ENCODE measurements around the gene ZNF335. TPM values are rescaled to one million over a fixed set of nuclear protein-coding genes. Genes with fewer than 3 reads are reported as not detected.

Gene ZNF335
- total and polyA plus RNA-seq, 2 of the 8 experiments (the other 6 are each of a cell fraction or from before 2014, with no cell fraction given), result 12.4 to 14.6 TPM

GRCh38 chr20:45965169-45966002 is 6.6 kb downstream of the ZNF335 start:
- no peaks in the 10 kb centered on the region for H3K23me2 ChIP-seq (ENCODE audit: low read depth, low read length)
- CTCF ChIA-PET (ENCODE audit: partially characterized antibody), result interaction anchor here (0.6 to 9.7 kb wide), 8 partner anchors 9 to 1777 kb away, joined by 3 to 82 read pairs (median 4); no protein-coding TSS in a partner anchor
- DNase-seq (ENCODE audit: low read depth in 1 of 2, low spot score in 2 of 2), result no peak
- no peak for TF ChIP-seq SP4 (IDR thresholded peaks at IDR 0.05; ENCODE audit: low read length)
- TF ChIP-seq KDM1A (IDR thresholded peaks at IDR 0.05; ENCODE audit: borderline replicate concordance, low read length), result no peak
- TF ChIP-seq PHF8 (conservative IDR thresholded peaks at IDR 0.05; ENCODE audit: low read depth, low read length), result no peak
- TF ChIP-seq E2F6 (IDR thresholded peaks at IDR 0.05), result no peak
- TF ChIP-seq GTF2F1 (IDR thresholded peaks at IDR 0.05; ENCODE audit: borderline replicate concordance, low read depth, low read length), result no peak
- no peak for TF ChIP-seq CHD2 (IDR thresholded peaks at IDR 0.05; ENCODE audit: low read length)
- TF ChIP-seq BACH1 (IDR thresholded peaks at IDR 0.05; ENCODE audit: low read length), result no peak
- no peak for TF ChIP-seq TBP (IDR thresholded peaks at IDR 0.05; ENCODE audit: low read depth, low read length)
- no peak for TF ChIP-seq GABPA (IDR thresholded peaks at IDR 0.05; ENCODE audit: borderline replicate concordance, insufficient read depth, low read length)
- TF ChIP-seq CREB1 (IDR thresholded peaks at IDR 0.05), result no peak
- no peak for TF ChIP-seq JUND (IDR thresholded peaks at IDR 0.05; ENCODE audit: low read length)
- no peak for TF ChIP-seq HDAC2 (IDR thresholded peaks at IDR 0.05; ENCODE audit: borderline replicate concordance in 1 of 2, low read depth in 2 of 2, low read length in 2 of 2)

More at GRCh38 chr20:45965169-45966002, 6.6 kb downstream of the ZNF335 start:
- WGBS, 2 experiments (ENCODE audit: extremely low coverage in 1 of 2, insufficient coverage in 1 of 2, insufficient read length in 1 of 2, insufficient replicate concordance in 2 of 2, low coverage in 1 of 2, low lambda C conversion rate in 2 of 2, missing lambda C conversion rate in 1 of 2), result 90% methylated on average over 18 of the region's 18 CpGs; no CpG with 5 or more reads in 1 of the 2 experiments
- H2AK5ac ChIP-seq (ENCODE audit: low read depth, low read length), result no peak overlapping the region
- H2BK15ac ChIP-seq (ENCODE audit: low read length), result no peak overlapping the region
- H4K8ac ChIP-seq (ENCODE audit: extremely low read depth, insufficient read depth, low read length), result no peak overlapping the region
- H4K20me1 ChIP-seq (replicated peaks in 1 of 2; ENCODE audit: control insufficient read depth in 1 of 2, insufficient read depth in 2 of 2, low read length in 2 of 2), result peaks cover 2% of the 10 kb centered on the region in 2 experiments
- no peak overlapping the region for H2BK5ac ChIP-seq (ENCODE audit: low read depth, low read length)
- H2BK120ac ChIP-seq (replicated peaks; ENCODE audit: low read depth, low read length), result no peak overlapping the region
- H3K27ac ChIP-seq (ENCODE audit: low read depth, low read length), result no peak overlapping the region
- POLR2A ChIA-PET (ENCODE audit: partially characterized antibody), result interaction anchor here (0.7 to 16.7 kb wide), 5 partner anchors 17 to 263 kb away, joined by 3 to 238 read pairs (median 5); no protein-coding TSS in a partner anchor
- no peaks in the 10 kb centered on the region for H3K79me1 ChIP-seq (ENCODE audit: low read depth, low read length)
- H3K79me2 ChIP-seq (ENCODE audit: control insufficient read depth in 1 of 2, insufficient read depth in 2 of 2, low read length in 2 of 2), result no peaks in the 10 kb centered on the region
- no peak overlapping the region for H2AFZ ChIP-seq (ENCODE audit: low read length)
- H3K23ac ChIP-seq (ENCODE audit: insufficient read length), result no peak overlapping the region
- no peak overlapping the region for H3K9ac ChIP-seq (replicated peaks in 1 of 4; ENCODE audit: extremely low read depth in 1 of 4, low read depth in 3 of 4, low read length in 3 of 4)
- H3K14ac ChIP-seq (ENCODE audit: insufficient read length), result no peak overlapping the region
- H3K4me1 ChIP-seq (replicated peaks in 1 of 4; ENCODE audit: control insufficient read depth in 3 of 4, insufficient read depth in 4 of 4, low read length in 3 of 4), result peaks cover 0 to 2% (median under 1%) of the 10 kb centered on the region in 4 experiments; a peak in 2 of 7 replicates
- H3K27me3 ChIP-seq (replicated peaks in 1 of 4; ENCODE audit: control insufficient read depth in 3 of 4, extremely low read depth in 1 of 4, insufficient read depth in 3 of 4, low read length in 3 of 4), result no peaks in the 10 kb centered on the region
- FAIRE-seq, result no peak
- no peak overlapping the region for H3K56ac ChIP-seq (replicated peaks; ENCODE audit: insufficient read length, low read depth, low read length)
- no peak overlapping the region for H2BK20ac ChIP-seq (ENCODE audit: low read length)
- no peak overlapping the region for H3K18ac ChIP-seq (ENCODE audit: extremely low read depth, low read length)
- H2BK12ac ChIP-seq (ENCODE audit: low read depth, low read length), result no peak overlapping the region
- H3K36me3 ChIP-seq (ENCODE audit: control insufficient read depth in 2 of 4, insufficient read depth in 4 of 4, low read length in 3 of 4), result peaks cover 9 to 42% (median 24%) of the 10 kb centered on the region in 4 experiments
- no peak overlapping the region for H3K4me3 ChIP-seq (ENCODE audit: extremely low read depth in 1 of 4, insufficient read depth in 2 of 4, low read depth in 3 of 4, low read length in 4 of 4)
- no peak overlapping the region for H3K4me2 ChIP-seq (ENCODE audit: insufficient read depth in 1 of 2, low read depth in 2 of 2, low read length in 2 of 2)
- no peak overlapping the region for H3K4ac ChIP-seq (replicated peaks; ENCODE audit: insufficient read length, low read depth, low read length)
- no peaks in the 10 kb centered on the region for H3K9me3 ChIP-seq (ENCODE audit: insufficient read depth in 2 of 2, low read depth in 1 of 2, low read length in 1 of 2)
- no peak overlapping the region for H4K91ac ChIP-seq (replicated peaks; ENCODE audit: insufficient read length, low read length)
- H4K5ac ChIP-seq (ENCODE audit: insufficient read length, low read depth, low read length), result no peak overlapping the region

Data from H1 (cell line).